GM23248 (cell line): ENCODE results near the gene CEP97.

Experiments used
- EZH2 ChIP-seq: fragments of 200-600 bp; sonication (generic); IDR thresholded peaks from 2 replicates; pipeline ENCODE4 v1.6.1; 2018; ENCODE audit warnings: antibody characterized with exemption, mild to moderate bottlenecking; ENCODE audit not compliant: insufficient read depth, poor library complexity, severe bottlenecking
- EZH2phosphoT487 ChIP-seq: fragments of 200-600 bp; sonication (generic); IDR thresholded peaks from 2 replicates; pipeline ENCODE4 v1.6.1; 2018; ENCODE audit warnings: antibody characterized with exemption, moderate library complexity, mild to moderate bottlenecking, low read depth; ENCODE audit not compliant: insufficient read depth

DNA sequence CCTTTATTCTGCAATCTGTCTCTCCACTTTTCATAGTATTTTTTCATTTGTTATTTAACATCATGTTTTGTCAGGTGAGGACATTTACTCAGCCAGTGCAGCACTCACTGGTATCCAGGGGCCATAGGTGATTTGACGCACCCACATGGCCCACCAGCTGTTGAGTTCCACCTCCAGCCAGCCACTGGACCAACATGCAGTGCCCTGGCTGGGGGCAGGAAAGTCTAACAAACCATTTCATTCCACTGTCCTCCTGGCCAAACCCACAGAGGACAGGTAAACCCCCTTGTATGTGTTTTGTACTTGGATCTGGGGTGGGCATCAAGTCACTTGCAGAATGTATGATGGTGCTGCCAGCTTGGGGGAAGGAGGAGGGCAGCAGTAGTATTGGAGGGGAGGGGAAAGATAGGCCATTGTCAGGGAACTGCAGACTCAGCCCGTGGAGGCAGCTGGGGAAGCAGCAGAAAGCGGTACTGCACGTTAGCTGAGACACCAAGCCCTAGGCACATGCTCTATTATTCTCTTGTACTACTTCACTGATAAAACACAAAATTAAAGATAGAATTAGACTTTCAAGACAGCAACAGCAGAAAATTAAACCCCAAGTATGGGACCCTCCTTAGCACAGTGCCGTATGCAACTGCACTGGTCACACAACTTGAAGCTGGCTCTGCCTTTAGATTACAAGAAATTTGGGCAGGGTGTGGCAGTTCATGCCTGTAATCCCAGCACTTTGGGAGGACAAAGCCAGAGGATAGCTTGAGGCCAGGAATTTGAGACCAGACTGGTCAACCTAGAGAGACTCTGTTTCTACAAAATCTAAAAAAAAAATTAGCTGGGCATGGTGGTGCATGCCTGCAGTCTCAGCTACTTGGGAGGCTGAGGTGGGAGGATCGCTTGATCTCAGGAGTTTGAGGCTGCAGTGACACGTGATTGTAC, 22.4 kb upstream of the CEP97 start:
- no peak for TF ChIP-seq EZH2
- no peak for TF ChIP-seq EZH2phosphoT487
